HepG2 (cell line): ENCODE data around the gene ANO1. TPM values are rescaled to one million over a fixed set of nuclear protein-coding genes. Genes with fewer than 3 reads are reported as not detected.
A peak's percentile ranks its signal among the peaks of the same experiment; 100 is the strongest.

Experiments
- ATAC-seq: fragments of 200-7000 bp; cut with Tn5 transposase; 3 replicates; pipeline ENCODE4 v1.9.1; 2020; ENCODE audit warnings: mild to moderate bottlenecking, moderate library complexity
- BruUV-seq: library from RNA; stranded (reverse); fragments of 400-500 nt; replicated peaks from 2 replicates; lab custom pipeline; 2021; lab: Mats Ljungman, UMichigan
- CTCF ChIA-PET: fragments of 300-600 bp; formaldehyde crosslinking; extraction: SDS; loops from one replicate; lab custom pipeline; 2021; ENCODE audit warnings: low total read pairs, inconsistent platforms, low intra/inter-chr PET ratio; lab: Yijun Ruan, JAX
- POLR2A ChIA-PET: fragments of 350-600 bp; sonication (Branson Sonifier 250); formaldehyde crosslinking; loops from one replicate; lab custom pipeline; 2020; ENCODE audit warnings: antibody characterized with exemption, inconsistent platforms; lab: Yijun Ruan, JAX
- DNase-seq: peaks from one replicate; pipeline ENCODE4 v3.0.0-alpha.2; 2015; ENCODE audit warnings: low spot score
- FAIRE-seq: peaks from 3 replicates; lab custom pipeline; 2011; peaks lifted over from hg19 to GRCh38; lab: Jason Lieb, UNC
- H2AFZ ChIP-seq: one replicate; pipeline ENCODE4 v1.6.1; 2011; ENCODE audit warnings: low read length, inconsistent platforms
- H3K27ac ChIP-seq: fragments of 300-600 bp; 3 replicates; pipeline ENCODE4 v1.8.0; 2011; ENCODE audit warnings: mixed run types, mild to moderate bottlenecking, mixed read lengths, low read length, inconsistent platforms; ENCODE audit not compliant: insufficient read depth; ENCODE audit errors: extremely low read length
- H3K27me3 ChIP-seq, 2 experiments: fragments of 200-600 bp in 1 of 2; 2 replicates in 1 of 2; 3 replicates in 1 of 2; pipeline versions ENCODE4 v1.6.0 to v1.8.0; 2011; ENCODE audit warnings: low read length in 2 of 2, mild to moderate bottlenecking in 2 of 2, moderate library complexity in 2 of 2, inconsistent platforms in 1 of 2; ENCODE audit not compliant: insufficient read depth in 2 of 2, control insufficient read depth in 1 of 2
- H3K36me3 ChIP-seq, 2 experiments: fragments of 200-600 bp in 1 of 2; replicated peaks in 1 of 2; 2 replicates in 1 of 2; 3 replicates in 1 of 2; pipeline versions ENCODE4 v1.5.1 to v1.8.0; 2011; ENCODE audit warnings: low read length in 2 of 2, inconsistent platforms in 1 of 2; ENCODE audit not compliant: insufficient read depth in 2 of 2, control insufficient read depth in 1 of 2
- H3K4me1 ChIP-seq: 2 replicates; pipeline ENCODE4 v1.5.1; 2012; ENCODE audit warnings: low read length, inconsistent platforms; ENCODE audit not compliant: insufficient read depth
- H3K4me2 ChIP-seq: 2 replicates; pipeline ENCODE4 v1.6.0; 2011; ENCODE audit warnings: low read depth, low read length, inconsistent platforms
- H3K4me3 ChIP-seq, 3 experiments: fragments of 200-600 bp in 1 of 3; sonication (generic), shearing (Covaris generic) in 1 of 3; replicated peaks in 1 of 3; 2 replicates each; pipeline ENCODE4 v1.5.1; 2011 to 2016; ENCODE audit warnings: low read length in 3 of 3, inconsistent platforms in 2 of 3, low read depth in 2 of 3, mild to moderate bottlenecking in 2 of 3, control low read depth in 1 of 3, mixed read lengths in 1 of 3; ENCODE audit not compliant: insufficient read depth in 1 of 3
- H3K79me2 ChIP-seq: one replicate; pipeline ENCODE4 v1.6.1; 2011; ENCODE audit warnings: low read length, inconsistent platforms; ENCODE audit not compliant: insufficient read depth
- H3K9ac ChIP-seq: 2 replicates; pipeline ENCODE4 v1.6.0; 2011; ENCODE audit warnings: mild to moderate bottlenecking, low read depth, low read length, inconsistent platforms; ENCODE audit not compliant: insufficient read depth
- H3K9me3 ChIP-seq: 2 replicates; pipeline ENCODE4 v1.5.1; 2012; ENCODE audit warnings: mild to moderate bottlenecking, low read length
- H4K20me1 ChIP-seq: 2 replicates; pipeline ENCODE4 v1.6.0; 2011; ENCODE audit warnings: inconsistent platforms, mild to moderate bottlenecking, low read length, moderate library complexity; ENCODE audit not compliant: insufficient read depth
- CHD4 ChIP-seq: fragments of 200-600 bp; sonication (generic); IDR thresholded peaks from 2 replicates; pipeline ENCODE4 v1.7.0; 2017; ENCODE audit warnings: mild to moderate bottlenecking, low read length, borderline replicate concordance
- ESRRA ChIP-seq: sonication (generic); formaldehyde crosslinking; IDR thresholded peaks from 2 replicates; pipeline ENCODE4 v1.5.1; 2020; ENCODE audit warnings: mild to moderate bottlenecking, low read depth, missing genetic modification reagents
- GLMP ChIP-seq: sonication (generic); formaldehyde crosslinking; IDR thresholded peaks from 2 replicates; pipeline ENCODE4 v1.9.0; 2021; ENCODE audit warnings: missing genetic modification reagents, mild to moderate bottlenecking, borderline replicate concordance
- HNF4A ChIP-seq: sonication (generic); formaldehyde crosslinking; IDR thresholded peaks from 2 replicates; pipeline ENCODE4 v1.4.0; 2020; ENCODE audit warnings: missing genetic modification reagents
- NR2C2 ChIP-seq: sonication (generic); formaldehyde crosslinking; IDR thresholded peaks from 2 replicates; pipeline ENCODE4 v1.4.0; 2020; ENCODE audit warnings: missing genetic modification reagents, mild to moderate bottlenecking, moderate library complexity, borderline replicate concordance
- NR2F6 ChIP-seq, 2 experiments: IDR thresholded peaks; 2 replicates each; pipeline ENCODE4 v1.6.1; 2016; ENCODE audit warnings: antibody characterized with exemption in 1 of 2, mild to moderate bottlenecking in 1 of 2
- RARA ChIP-seq: IDR thresholded peaks from 2 replicates; pipeline ENCODE4 v1.6.1; 2016; ENCODE audit warnings: missing genetic modification reagents, missing compliant biosample characterization
- RELA ChIP-seq: sonication (generic); formaldehyde crosslinking; IDR thresholded peaks from 2 replicates; pipeline ENCODE4 v1.4.0; 2020; ENCODE audit warnings: missing genetic modification reagents
- RXRA ChIP-seq: sonication (generic); formaldehyde crosslinking; IDR thresholded peaks from 2 replicates; pipeline ENCODE4 v1.5.1; 2020; ENCODE audit warnings: missing genetic modification reagents
- SKI ChIP-seq: fragments of 450-650 bp; IDR thresholded peaks from one replicate; pipeline ENCODE4 v1.6.1; 2018; ENCODE audit warnings: mild to moderate bottlenecking; ENCODE audit not compliant: partially characterized antibody
- TBL1XR1 ChIP-seq: fragments of 150-350 bp; IDR thresholded peaks from 2 replicates; pipeline ENCODE4 v1.6.1; 2014; ENCODE audit warnings: borderline replicate concordance, low read length; ENCODE audit not compliant: partially characterized antibody
- ZMYM4 ChIP-seq: sonication (generic); formaldehyde crosslinking; IDR thresholded peaks from 2 replicates; pipeline ENCODE4 v1.8.1; 2023; ENCODE audit warnings: mild to moderate bottlenecking, missing genetic modification reagents
- ZNF512 ChIP-seq: sonication (generic); formaldehyde crosslinking; IDR thresholded peaks from 2 replicates; pipeline ENCODE4 v1.4.0; 2020; ENCODE audit warnings: mild to moderate bottlenecking, missing genetic modification reagents
- ZNF577 ChIP-seq: sonication (generic); formaldehyde crosslinking; IDR thresholded peaks from 2 replicates; pipeline ENCODE4 v1.4.0; 2020; ENCODE audit warnings: mild to moderate bottlenecking, low read depth, missing genetic modification reagents, borderline replicate concordance
- WGBS: methylation state at CpG from one replicate; pipeline ENCODE4 v1.1.6; 2017; ENCODE audit warnings: low lambda C conversion rate; 5-methylcytosine and 5-hydroxymethylcytosine counted together
- in situ Hi-C: cut with HindIII; loops from 2 replicates; pipeline ENCODE4 v1.10.0; 2017; ENCODE audit warnings: low pct_unique_long_range_greater_than_20kb; ENCODE audit not compliant: extremely low pct_ligation_motif_present
- intact Hi-C: fragments of 100-400 bp; cut with micrococcal nuclease; formaldehyde crosslinking; loops from one replicate; pipeline ENCODE4 v1.10.0; 2022; ENCODE audit not compliant: unreplicated experiment
- polyA plus RNA-seq, 8 experiments: library from polyadenylated mRNA; depleted of rRNA in 3 of 8; stranded (reverse) in 7 of 8; unstranded in 1 of 8; fragments of >200 nt; fragmentation: Illumina TruSeq in 4 of 8; extraction: Trizol in 4 of 8; gene quantifications; 2 replicates each; pipeline versions ENCODE4 v1.2.1 to v1.2.3, GENCODE V29; 2011 to 2016; ENCODE audit warnings: low read depth in 4 of 8, missing spikeins in 1 of 8, mixed read lengths in 1 of 8; ENCODE audit not compliant: insufficient read depth in 1 of 8
- total RNA-seq, 5 experiments: library from RNA; depleted of rRNA; stranded (reverse); fragments of >200 nt; fragmentation: Illumina TruSeq; extraction: Trizol; gene quantifications; 2 replicates each; pipeline ENCODE4 v1.2.3, GENCODE V29; 2016; ENCODE audit warnings: low read depth in 1 of 5
- TF ChIP-seq, protein P1 (sequence below): sonication (generic); formaldehyde crosslinking; IDR thresholded peaks from 2 replicates; pipeline ENCODE4 v1.4.0; 2020; ENCODE audit warnings: low read depth, mild to moderate bottlenecking, missing genetic modification reagents
- TF ChIP-seq, protein P2 (sequence below): sonication (generic); formaldehyde crosslinking; IDR thresholded peaks from 2 replicates; pipeline ENCODE4 v1.5.1; 2020; ENCODE audit warnings: mild to moderate bottlenecking, moderate library complexity, missing genetic modification reagents
- TF ChIP-seq, protein P3 (sequence below): sonication (generic); formaldehyde crosslinking; conservative IDR thresholded peaks from 2 replicates; pipeline ENCODE4 v1.4.0; 2020; ENCODE audit warnings: missing genetic modification reagents

ANO1 gene
- total and polyA plus RNA-seq, 2 of the 13 experiments (the other 11 are each of a cell fraction or from before 2014, with no cell fraction given), result not detected

DNA sequence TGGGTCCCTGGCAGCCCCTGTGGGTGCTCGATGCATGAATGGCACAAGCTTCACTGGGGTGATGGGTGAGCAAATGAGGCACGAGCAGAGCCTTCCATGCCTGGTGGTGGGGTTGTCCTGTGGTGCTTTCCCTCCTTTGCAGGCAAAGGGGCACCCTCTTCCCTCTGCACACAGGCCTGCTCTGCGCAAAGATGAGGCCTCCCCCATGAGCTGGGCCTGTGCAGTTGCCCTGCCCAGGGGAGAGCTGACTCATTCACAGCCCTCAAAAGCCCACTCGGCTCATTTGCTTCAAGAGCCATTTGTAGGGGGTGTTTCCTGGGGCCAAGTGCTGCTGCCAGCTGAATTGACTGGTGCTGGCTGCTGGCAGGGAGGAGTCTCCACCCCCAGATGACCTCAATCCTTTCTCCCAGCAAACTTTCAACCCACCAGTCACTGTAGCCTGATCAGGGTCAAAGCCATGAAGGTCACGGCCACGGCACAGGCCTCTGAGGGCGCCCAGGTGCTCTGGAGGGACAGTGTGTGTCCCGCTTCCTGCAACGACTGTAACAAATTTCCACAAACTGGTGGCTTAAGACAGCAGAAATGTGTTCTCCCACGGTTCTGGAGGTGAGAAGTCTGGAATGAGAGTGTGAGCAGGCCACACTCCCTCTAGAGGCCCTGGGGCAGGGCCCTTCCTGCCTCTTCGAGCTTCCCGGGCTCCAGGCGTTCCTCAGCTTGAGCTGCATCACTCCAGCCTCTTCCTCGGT, 48.8 kb upstream of the ANO1 start:
- POLR2A ChIA-PET, result no interaction called here

More for the DNA sequence above, 48.8 kb upstream of the ANO1 start:
- Histone ChIP-seq H3K9me3 (0 out of 2 replicates have a peak, but pooled peaks cover 4% of the 10 kb centered on the region), H2AFZ (no peak overlapping the region), H4K20me1 (no peaks in the 10 kb centered on the region), H3K27me3 (peaks cover 2 to 32% of the 10 kb centered on the region in 2 experiments; a peak in 4 of 5 replicates), H3K36me3 (no peaks in the 10 kb centered on the region), H3K79me2 (no peaks in the 10 kb centered on the region), H3K4me2 (no peak overlapping the region), H3K27ac (no peak overlapping the region), H3K4me3 (no peak overlapping the region), H3K4me1 (no peaks in the 10 kb centered on the region), H3K9ac (no peak overlapping the region)
- no TSS peak for BruUV-seq
- CTCF ChIA-PET, result no interaction called here
- TF ChIP-seq, protein P1, sequence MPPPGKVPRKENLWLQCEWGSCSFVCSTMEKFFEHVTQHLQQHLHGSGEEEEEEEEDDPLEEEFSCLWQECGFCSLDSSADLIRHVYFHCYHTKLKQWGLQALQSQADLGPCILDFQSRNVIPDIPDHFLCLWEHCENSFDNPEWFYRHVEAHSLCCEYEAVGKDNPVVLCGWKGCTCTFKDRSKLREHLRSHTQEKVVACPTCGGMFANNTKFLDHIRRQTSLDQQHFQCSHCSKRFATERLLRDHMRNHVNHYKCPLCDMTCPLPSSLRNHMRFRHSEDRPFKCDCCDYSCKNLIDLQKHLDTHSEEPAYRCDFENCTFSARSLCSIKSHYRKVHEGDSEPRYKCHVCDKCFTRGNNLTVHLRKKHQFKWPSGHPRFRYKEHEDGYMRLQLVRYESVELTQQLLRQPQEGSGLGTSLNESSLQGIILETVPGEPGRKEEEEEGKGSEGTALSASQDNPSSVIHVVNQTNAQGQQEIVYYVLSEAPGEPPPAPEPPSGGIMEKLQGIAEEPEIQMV (CRISPR knock-in tag), result no peak
- TF ChIP-seq RARA (CRISPR knock-in tag), result peak; percentile 80
- peak; percentile 35; the same call in 1 of the 2 replicates for TF ChIP-seq ESRRA (CRISPR knock-in tag)
- peak; percentile 36 for TF ChIP-seq SKI
- no peak for TF ChIP-seq RELA (CRISPR knock-in tag)
- TF ChIP-seq RXRA (CRISPR knock-in tag), result peak; percentile 51; the same call in 1 of the 2 replicates
- no peak for TF ChIP-seq GLMP (CRISPR knock-in tag)
- no peak for TF ChIP-seq ZNF512 (CRISPR knock-in tag)
- TF ChIP-seq ZMYM4 (CRISPR knock-in tag), result no peak
- TF ChIP-seq CHD4, result no peak
- TF ChIP-seq NR2C2 (CRISPR knock-in tag), result peak; percentile 32; the same call in 1 of the 2 replicates
- no peak for TF ChIP-seq TBL1XR1
- TF ChIP-seq HNF4A, result peak; percentile 18; the same call in 1 of the 2 replicates
- no peak for TF ChIP-seq NR2F6 (IDR thresholded peaks at IDR 0.05)
- peak; percentile 12; the same call in 1 of the 2 replicates for TF ChIP-seq NR2F6 (CRISPR knock-in tag; IDR thresholded peaks at IDR 0.05)
- no peak for TF ChIP-seq ZNF577 (CRISPR knock-in tag)
- TF ChIP-seq, protein P2, sequence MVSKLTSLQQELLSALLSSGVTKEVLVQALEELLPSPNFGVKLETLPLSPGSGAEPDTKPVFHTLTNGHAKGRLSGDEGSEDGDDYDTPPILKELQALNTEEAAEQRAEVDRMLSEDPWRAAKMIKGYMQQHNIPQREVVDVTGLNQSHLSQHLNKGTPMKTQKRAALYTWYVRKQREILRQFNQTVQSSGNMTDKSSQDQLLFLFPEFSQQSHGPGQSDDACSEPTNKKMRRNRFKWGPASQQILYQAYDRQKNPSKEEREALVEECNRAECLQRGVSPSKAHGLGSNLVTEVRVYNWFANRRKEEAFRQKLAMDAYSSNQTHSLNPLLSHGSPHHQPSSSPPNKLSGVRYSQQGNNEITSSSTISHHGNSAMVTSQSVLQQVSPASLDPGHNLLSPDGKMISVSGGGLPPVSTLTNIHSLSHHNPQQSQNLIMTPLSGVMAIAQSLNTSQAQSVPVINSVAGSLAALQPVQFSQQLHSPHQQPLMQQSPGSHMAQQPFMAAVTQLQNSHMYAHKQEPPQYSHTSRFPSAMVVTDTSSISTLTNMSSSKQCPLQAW, result no peak
- TF ChIP-seq, protein P3, sequence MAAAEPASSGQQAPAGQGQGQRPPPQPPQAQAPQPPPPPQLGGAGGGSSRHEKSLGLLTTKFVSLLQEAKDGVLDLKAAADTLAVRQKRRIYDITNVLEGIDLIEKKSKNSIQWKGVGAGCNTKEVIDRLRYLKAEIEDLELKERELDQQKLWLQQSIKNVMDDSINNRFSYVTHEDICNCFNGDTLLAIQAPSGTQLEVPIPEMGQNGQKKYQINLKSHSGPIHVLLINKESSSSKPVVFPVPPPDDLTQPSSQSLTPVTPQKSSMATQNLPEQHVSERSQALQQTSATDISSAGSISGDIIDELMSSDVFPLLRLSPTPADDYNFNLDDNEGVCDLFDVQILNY (CRISPR knock-in tag), result no peak
- WGBS, result 62% methylated on average over 5 of the region's 14 CpGs
- FAIRE-seq (no peak), ATAC-seq (peak; percentile 77), DNase-seq (no peak)
- intact Hi-C loops (no loop called here), in situ Hi-C loops (no loop called here)
